Measurements from ENCODE around the gene CHMP5.
A peak's percentile ranks its signal among the peaks of the same experiment; 100 is the strongest.

The CHMP5 gene

GRCh38 chr9:33264473-33265177 lies at the start of gene CHMP5, which contains the start of gene BAG1:
TSS of gene CHMP5 (plus strand) at chr9:33265049. CDS start at chr9:33265079, 30 bp downstream.
TSS of gene BAG1 (minus strand) at chr9:33264708.
- TF ChIP-seq, protein P1, sequence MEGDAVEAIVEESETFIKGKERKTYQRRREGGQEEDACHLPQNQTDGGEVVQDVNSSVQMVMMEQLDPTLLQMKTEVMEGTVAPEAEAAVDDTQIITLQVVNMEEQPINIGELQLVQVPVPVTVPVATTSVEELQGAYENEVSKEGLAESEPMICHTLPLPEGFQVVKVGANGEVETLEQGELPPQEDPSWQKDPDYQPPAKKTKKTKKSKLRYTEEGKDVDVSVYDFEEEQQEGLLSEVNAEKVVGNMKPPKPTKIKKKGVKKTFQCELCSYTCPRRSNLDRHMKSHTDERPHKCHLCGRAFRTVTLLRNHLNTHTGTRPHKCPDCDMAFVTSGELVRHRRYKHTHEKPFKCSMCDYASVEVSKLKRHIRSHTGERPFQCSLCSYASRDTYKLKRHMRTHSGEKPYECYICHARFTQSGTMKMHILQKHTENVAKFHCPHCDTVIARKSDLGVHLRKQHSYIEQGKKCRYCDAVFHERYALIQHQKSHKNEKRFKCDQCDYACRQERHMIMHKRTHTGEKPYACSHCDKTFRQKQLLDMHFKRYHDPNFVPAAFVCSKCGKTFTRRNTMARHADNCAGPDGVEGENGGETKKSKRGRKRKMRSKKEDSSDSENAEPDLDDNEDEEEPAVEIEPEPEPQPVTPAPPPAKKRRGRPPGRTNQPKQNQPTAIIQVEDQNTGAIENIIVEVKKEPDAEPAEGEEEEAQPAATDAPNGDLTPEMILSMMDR (IDR thresholded peaks at IDR 0.05; ENCODE audit: control insufficient read depth, extremely low read depth, insufficient read depth): no peak
- DNase-seq (ENCODE audit: low read depth): peak; percentile 96
- peak within 1 kb of the TSS; percentile 89 for H3K4me3 ChIP-seq (ENCODE audit: low read depth, low read length)

GRCh38 chr9:33220681-33221567 lies 43.9 kb upstream of the CHMP5 start:
- TF ChIP-seq, protein P1 (IDR thresholded peaks at IDR 0.05; ENCODE audit: control insufficient read depth, extremely low read depth, insufficient read depth): no peak
- DNase-seq (ENCODE audit: low read depth): no peak
- no peak overlapping the region for H3K4me3 ChIP-seq (ENCODE audit: low read depth, low read length)

DNA sequence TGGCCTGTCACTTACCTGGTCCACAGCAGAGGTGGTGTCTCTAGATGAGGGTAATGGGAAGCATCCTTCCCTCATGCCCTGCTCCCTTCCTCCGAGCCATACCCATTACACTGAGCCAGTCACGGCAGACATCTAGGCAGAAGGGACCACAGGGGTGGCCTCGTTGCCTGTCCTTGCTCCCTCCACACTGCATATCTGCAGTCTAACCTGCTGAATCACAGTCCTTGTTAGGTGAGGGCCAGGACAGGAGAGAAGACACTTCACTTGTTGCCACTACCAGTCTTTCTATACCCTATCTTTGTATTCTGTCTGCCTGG lies 43.3 kb upstream of the CHMP5 start:
- H3K4me3 ChIP-seq (ENCODE audit: low read depth, low read length): no peak overlapping the region
- no peak for DNase-seq (ENCODE audit: low read depth)
- TF ChIP-seq, protein P1 (IDR thresholded peaks at IDR 0.05; ENCODE audit: control insufficient read depth, extremely low read depth, insufficient read depth): no peak

DNA sequence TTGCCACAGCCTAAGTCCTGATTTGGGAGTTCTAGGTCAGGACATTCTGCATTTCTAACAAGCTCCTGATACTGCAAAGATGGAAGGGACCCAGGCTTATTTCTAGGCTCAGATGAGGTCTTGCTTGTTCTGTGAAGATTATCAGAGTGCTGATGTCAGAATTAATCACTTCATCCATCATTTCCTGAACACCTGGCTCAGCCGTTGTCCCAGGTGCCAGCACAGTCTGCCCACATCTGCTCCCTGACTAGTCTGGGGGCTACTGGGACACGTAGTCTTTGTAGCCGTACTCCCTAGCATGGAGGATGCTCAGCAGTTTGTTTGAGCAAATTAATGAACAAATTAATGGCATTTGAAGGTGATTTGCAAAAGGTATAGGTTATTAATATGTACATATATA lies 42.8 kb upstream of the CHMP5 start:
- no peak overlapping the region for H3K4me3 ChIP-seq (ENCODE audit: low read depth, low read length)
- DNase-seq (ENCODE audit: low read depth): no peak
- TF ChIP-seq, protein P1 (IDR thresholded peaks at IDR 0.05; ENCODE audit: control insufficient read depth, extremely low read depth, insufficient read depth): no peak

- H3K4me3 ChIP-seq (ENCODE audit: low read depth, low read length): no peak overlapping the region
- no peak for DNase-seq (ENCODE audit: low read depth)
- TF ChIP-seq, protein P1 (IDR thresholded peaks at IDR 0.05; ENCODE audit: control insufficient read depth, extremely low read depth, insufficient read depth): no peak
Measured at GRCh38 chr9:33223696-33224095, 41.2 kb upstream of the CHMP5 start.

GRCh38 chr9:33225319-33226147 lies 39.3 kb upstream of the CHMP5 start:
- TF ChIP-seq, protein P1 (IDR thresholded peaks at IDR 0.05; ENCODE audit: control insufficient read depth, extremely low read depth, insufficient read depth): peak; percentile 79
- no peak overlapping the region for H3K4me3 ChIP-seq (ENCODE audit: low read depth, low read length)
- DNase-seq (ENCODE audit: low read depth): peak; percentile 59
